HT1080 (cell line): ENCODE measurements around the gene UBAP1L. TPM values are rescaled to one million over a fixed set of nuclear protein-coding genes. Genes with fewer than 3 reads are reported as not detected.

Experiments used
- DNase-seq: peaks from one replicate; pipeline ENCODE4 v3.0.0-alpha.2; 2015; ENCODE audit warnings: low read depth
- small RNA-seq: library from RNA; depleted of rRNA; stranded (forward); fragments of <200 nt; gene quantifications from one replicate; pipeline ENCODE3, GENCODE V24; 2014
- total RNA-seq: library from RNA; depleted of rRNA; stranded (reverse); fragments of >200 nt; shearing (Covaris generic); gene quantifications from 2 replicates; pipeline ENCODE4 v1.2.3, GENCODE V29; 2014; rRNA removed

Gene UBAP1L
- total RNA-seq, 1 experiment from 2014 or later, result 0.37 TPM

GRCh38 chr15:65044724-65045481, 70.1 kb downstream of the UBAP1L start, which contains the start of gene SLC51B:
Gene SLC51B, plus strand, starts transcription at chr15:65045387. Its CDS starts 4,618 bp downstream, at chr15:65050005.
- DNase-seq, result no peak

- DNase-seq, result peak; percentile 78
Measured at GRCh38 chr15:65044218-65044617, 70.8 kb downstream of the UBAP1L start.

- DNase-seq, result no peak
Measured at GRCh38 chr15:65042776-65043327, 72.1 kb downstream of the UBAP1L start.

Small RNA genes within 50 kb of the gene (small RNA-seq; reads per million reads assigned to genes)
- not detected for gene AC013553.1

Other genes with a start within 250 kb of the UBAP1L start
- gene ANKDD1A, start 203.3 kb downstream of the UBAP1L start, total RNA-seq, result 1.4 and 2.0 TPM in 2 replicates
- gene SPG21, start 125.3 kb downstream of the UBAP1L start, total RNA-seq, result 39.5 and 52.6 TPM in 2 replicates
- gene MTFMT, start 85.6 kb downstream of the UBAP1L start, total RNA-seq, result 23.7 and 32.2 TPM in 2 replicates
- not detected in 2 replicates for gene SLC51B, start 69.8 kb downstream of the UBAP1L start, total RNA-seq
- gene RASL12, start 47.2 kb downstream of the UBAP1L start, total RNA-seq, result not detected in 2 replicates
- not detected in 2 replicates for gene KBTBD13, start 38.5 kb downstream of the UBAP1L start, total RNA-seq
- gene PDCD7, start 18.6 kb upstream of the UBAP1L start, total RNA-seq, result 15.4 and 16.4 TPM in 2 replicates
- gene CLPX, start 70.1 kb upstream of the UBAP1L start, total RNA-seq, result 25.7 and 38.8 TPM in 2 replicates
- 1.1 and 1.2 TPM in 2 replicates for gene CILP, start 96.3 kb upstream of the UBAP1L start, total RNA-seq
- 50.8 and 60.0 TPM in 2 replicates for gene PARP16, start 171.7 kb upstream of the UBAP1L start, total RNA-seq
- gene RNU5A-1, start 180.9 kb upstream of the UBAP1L start, total RNA-seq, result not detected in 2 replicates
- not detected in 2 replicates for gene RNU5B-1, start 189.5 kb upstream of the UBAP1L start, total RNA-seq